ENCODE data around the gene CERS1.

GRCh38 chr19:18869781-18870530, 26.0 kb downstream of the CERS1 start:
- no peak for TF ChIP-seq CTCF (IDR thresholded peaks at IDR 0.05; ENCODE audit: low read depth, low read length, poor library complexity, severe bottlenecking)
- TF ChIP-seq EZH2phosphoT487 (IDR thresholded peaks at IDR 0.05; ENCODE audit: borderline replicate concordance, low read length): no peak

All from DOHH2 (cell line).